Measurements from ENCODE around the gene OAF. TPM values are rescaled to one million over a fixed set of nuclear protein-coding genes. Genes with fewer than 3 reads are reported as not detected.
"Not testable (repeated sequence)": the region's sequence is repeated elsewhere in the genome, so short reads cannot be mapped to it uniquely, and the experiment has no call there.

OAF gene
- total RNA-seq, 1 donor from 2014 or later: 40.2 TPM

GRCh38 chr11:120243221-120243620 lies 32.4 kb downstream of the OAF start:
- Mint-ChIP-seq H3K9me3 (no peaks in the 10 kb centered on the region), H3K4me1 (peaks cover 5% of the 10 kb centered on the region), H3K27ac (ENCODE audit: unreplicated experiment) (no peak overlapping the region), H3K27me3 (ENCODE audit: low read depth) (peaks cover 94% of the 10 kb centered on the region), H3K36me3 (ENCODE audit: low read depth) (no peaks in the 10 kb centered on the region), H3K4me3 (no peak overlapping the region)
- TF ChIP-seq CTCF (conservative IDR thresholded peaks at IDR 0.05): no peak
- no peak for DNase-seq (ENCODE audit: low read depth, low spot score)

GRCh38 chr11:120244476-120245365 lies 33.9 kb downstream of the OAF start:
- peaks cover 94% of the 10 kb centered on the region for H3K27me3 Mint-ChIP-seq (ENCODE audit: low read depth)
- no peaks in the 10 kb centered on the region for H3K4me1 Mint-ChIP-seq

GRCh38 chr11:120245434-120245833 lies 34.6 kb downstream of the OAF start:
- H3K27me3 Mint-ChIP-seq (ENCODE audit: low read depth): peaks cover 97% of the 10 kb centered on the region
- H3K4me3 Mint-ChIP-seq: no peak overlapping the region
- H3K27ac Mint-ChIP-seq (ENCODE audit: unreplicated experiment): no peak overlapping the region
- no peak for DNase-seq (ENCODE audit: low read depth, low spot score)
- no peaks in the 10 kb centered on the region for H3K36me3 Mint-ChIP-seq (ENCODE audit: low read depth)
- no peak for TF ChIP-seq CTCF (conservative IDR thresholded peaks at IDR 0.05)
- H3K4me1 Mint-ChIP-seq: no peaks in the 10 kb centered on the region
- H3K9me3 Mint-ChIP-seq: no peaks in the 10 kb centered on the region

More at GRCh38 chr11:120244476-120245365, 33.9 kb downstream of the OAF start:
- Mint-ChIP-seq H3K4me3 (no peak overlapping the region), H3K27ac (ENCODE audit: unreplicated experiment) (no peak overlapping the region), H3K36me3 (ENCODE audit: low read depth) (no peaks in the 10 kb centered on the region), H3K9me3 (no peaks in the 10 kb centered on the region)
- DNase-seq (ENCODE audit: low read depth, low spot score): no peak
- no peak for TF ChIP-seq CTCF (conservative IDR thresholded peaks at IDR 0.05)

GRCh38 chr11:120248551-120249278 lies 37.9 kb downstream of the OAF start:
- Mint-ChIP-seq H3K27ac (ENCODE audit: unreplicated experiment) (no peak overlapping the region), H3K4me3 (no peak overlapping the region), H3K4me1 (no peaks in the 10 kb centered on the region), H3K27me3 (ENCODE audit: low read depth) (peaks cover 78% of the 10 kb centered on the region), H3K9me3 (no peaks in the 10 kb centered on the region), H3K36me3 (ENCODE audit: low read depth) (no peaks in the 10 kb centered on the region)
- no peak for TF ChIP-seq CTCF (conservative IDR thresholded peaks at IDR 0.05)
- no peak for DNase-seq (ENCODE audit: low read depth, low spot score)

GRCh38 chr11:120249279-120250262 lies 38.7 kb downstream of the OAF start:
- Mint-ChIP-seq H3K36me3 (ENCODE audit: low read depth) (no peaks in the 10 kb centered on the region), H3K27me3 (ENCODE audit: low read depth) (peaks cover 79% of the 10 kb centered on the region), H3K4me1 (no peaks in the 10 kb centered on the region), H3K4me3 (no peak overlapping the region), H3K27ac (ENCODE audit: unreplicated experiment) (peak overlapping the region; percentile 8), H3K9me3 (no peaks in the 10 kb centered on the region)
- TF ChIP-seq CTCF (conservative IDR thresholded peaks at IDR 0.05): no peak
- no peak for DNase-seq (ENCODE audit: low read depth, low spot score)

GRCh38 chr11:120253377-120253776 lies 42.5 kb downstream of the OAF start:
- H3K4me3 Mint-ChIP-seq; H3K9me3 Mint-ChIP-seq; H3K27ac Mint-ChIP-seq (ENCODE audit: unreplicated experiment); H3K36me3 Mint-ChIP-seq (ENCODE audit: low read depth); DNase-seq (ENCODE audit: low read depth, low spot score): not testable (repeated sequence)
- peaks cover 75% of the 10 kb centered on the region for H3K27me3 Mint-ChIP-seq (ENCODE audit: low read depth)
- H3K4me1 Mint-ChIP-seq: peaks cover 12% of the 10 kb centered on the region

Data from neural crest cell (in vitro differentiated cells).